B cell (primary cell): ENCODE results near the gene FMO4. TPM values are rescaled to one million over a fixed set of nuclear protein-coding genes. Genes with fewer than 3 reads are reported as not detected.

ENCODE experiments used
- ATAC-seq: fragments of 200-7000 bp; cut with Tn5 transposase; one replicate; pipeline ENCODE4 v1.10.0; 2021; ENCODE audit warnings: low read depth, mild to moderate bottlenecking, moderate number of reproducible peaks, moderate library complexity
- CTCF ChIA-PET: fragments of 350-600 bp; sonication (Branson Sonifier 250); formaldehyde crosslinking; loops from one replicate; lab custom pipeline; 2021; ENCODE audit warnings: antibody characterized with exemption, inconsistent platforms; lab: Charles Lee
- POLR2A ChIA-PET: fragments of 350-600 bp; sonication (Branson Sonifier 250); formaldehyde crosslinking; loops from one replicate; lab custom pipeline; 2021; ENCODE audit warnings: antibody characterized with exemption; lab: Charles Lee
- DNase-seq: peaks from one replicate; pipeline ENCODE4 v3.0.0; 2013
- H2AFZ ChIP-seq: 2 replicates; pipeline ENCODE4 v1.6.1; 2012; ENCODE audit warnings: mild to moderate bottlenecking, low read depth, low read length; ENCODE audit not compliant: insufficient read depth, poor library complexity, severe bottlenecking
- H3K27ac ChIP-seq, 2 donors: 1 replicate in 1 of 2; 2 replicates in 1 of 2; pipeline ENCODE4 v1.5.1; 2012 to 2013; ENCODE audit warnings: low read length in 2 of 2, mild to moderate bottlenecking in 2 of 2, moderate library complexity in 1 of 2
- H3K27me3 ChIP-seq, 4 experiments: fragments of 200-600 bp in 1 of 4; sonication (generic) in 1 of 4; replicated peaks in 1 of 4; 1 replicate in 2 of 4; 2 replicates in 2 of 4; pipeline versions ENCODE4 v1.6.1 to v1.7.0; 2013 to 2016; ENCODE audit warnings: low read length in 3 of 4, mild to moderate bottlenecking in 2 of 4, mixed read lengths in 1 of 4, moderate library complexity in 1 of 4; ENCODE audit not compliant: insufficient read depth in 4 of 4, control insufficient read depth in 3 of 4; ENCODE audit errors: control extremely low read depth in 1 of 4
- H3K36me3 ChIP-seq, 2 experiments: replicated peaks in 1 of 2; 1 replicate in 1 of 2; 2 replicates in 1 of 2; pipeline versions ENCODE4 v1.6.1 to v1.7.1; 2013; ENCODE audit warnings: low read length in 1 of 2; ENCODE audit not compliant: insufficient read depth in 2 of 2, control insufficient read depth in 1 of 2; ENCODE audit errors: control extremely low read depth in 1 of 2, extremely low read depth in 1 of 2
- H3K4me1 ChIP-seq, 2 donors: fragments of 200-600 bp in 1 of 2; sonication (generic) in 1 of 2; 1 replicate in 1 of 2; 2 replicates in 1 of 2; pipeline versions ENCODE4 v1.5.1 to v1.6.1; 2013 to 2017; ENCODE audit warnings: low read length in 2 of 2; ENCODE audit not compliant: control insufficient read depth in 2 of 2, insufficient read depth in 2 of 2
- H3K4me2 ChIP-seq: replicated peaks from 2 replicates; pipeline ENCODE3; 2012; ENCODE audit warnings: mild to moderate bottlenecking, low read depth, low read length; ENCODE audit not compliant: poor library complexity, severe bottlenecking
- H3K4me3 ChIP-seq, 5 experiments: fragments of 200-600 bp in 1 of 5; sonication (generic) in 1 of 5; 1 replicate in 3 of 5; 2 replicates in 2 of 5; pipeline versions ENCODE4 v1.5.1 to v1.7.0; 2011 to 2016; ENCODE audit warnings: low read length in 4 of 5, mild to moderate bottlenecking in 4 of 5, low read depth in 2 of 5, control low read depth in 1 of 5, moderate library complexity in 1 of 5; ENCODE audit not compliant: insufficient read depth in 1 of 5; ENCODE audit errors: control extremely low read depth in 1 of 5, extremely low read depth in 1 of 5
- H3K79me2 ChIP-seq: fragments of 200-600 bp; sonication (generic); one replicate; pipeline ENCODE4 v1.6.0; 2016; ENCODE audit warnings: low read length; ENCODE audit not compliant: control insufficient read depth, insufficient read depth
- H3K9ac ChIP-seq: fragments of 200-600 bp; sonication (generic); 2 replicates; pipeline ENCODE4 v1.6.1; 2017; ENCODE audit warnings: mild to moderate bottlenecking, low read length, moderate library complexity
- H3K9me3 ChIP-seq, 3 donors: one replicate each; pipeline versions ENCODE4 v1.6.1 to v1.7.1; 2013; ENCODE audit warnings: low read length in 2 of 3; ENCODE audit not compliant: control insufficient read depth in 2 of 3, insufficient read depth in 1 of 3; ENCODE audit errors: control extremely low read depth in 1 of 3
- H4K20me1 ChIP-seq: 2 replicates; pipeline ENCODE4 v1.6.0; 2012; ENCODE audit warnings: mild to moderate bottlenecking, low read length; ENCODE audit not compliant: insufficient read depth, control insufficient read depth, poor library complexity, severe bottlenecking
- H3K27ac Mint-ChIP-seq: one replicate; pipeline ENCODE4 v1.8.0; 2021; ENCODE audit warnings: mixed read lengths
- H3K27me3 Mint-ChIP-seq: one replicate; pipeline ENCODE4 v1.8.0; 2021; ENCODE audit warnings: mixed read lengths
- H3K4me1 Mint-ChIP-seq: one replicate; pipeline ENCODE4 v1.8.0; 2021; ENCODE audit warnings: mixed read lengths
- H3K4me3 Mint-ChIP-seq: one replicate; pipeline ENCODE4 v1.8.0; 2021; ENCODE audit warnings: mixed read lengths
- H3K9me3 Mint-ChIP-seq: one replicate; pipeline ENCODE4 v1.8.0; 2022; ENCODE audit warnings: mixed read lengths; ENCODE audit not compliant: insufficient read depth
- CTCF ChIP-seq: fragments of 200-600 bp; IDR thresholded peaks from one replicate; pipeline ENCODE4 v1.8.0; 2022; ENCODE audit warnings: antibody characterized with exemption, mild to moderate bottlenecking
- EZH2 ChIP-seq: IDR thresholded peaks from 2 replicates; pipeline ENCODE4 v1.6.1; 2012; ENCODE audit warnings: borderline replicate concordance, low read depth, mild to moderate bottlenecking, moderate library complexity, low read length; ENCODE audit not compliant: insufficient read depth, poor library complexity, severe bottlenecking
- WGBS: methylation state at CpG from one replicate; pipeline ENCODE4 v1.1.5; 2013; ENCODE audit warnings: missing lambda C conversion rate; ENCODE audit not compliant: insufficient coverage; 5-methylcytosine and 5-hydroxymethylcytosine counted together
- intact Hi-C: fragments of 100-400 bp; cut with micrococcal nuclease; formaldehyde crosslinking; loops from one replicate; pipeline ENCODE4 v1.10.0; 2022
- polyA minus RNA-seq: library from RNA; depleted of rRNA, polyadenylated mRNA; stranded (reverse); fragments of >200 nt; gene quantifications from 2 replicates; pipeline ENCODE4 v1.2.3, GENCODE V29; 2012
- polyA plus RNA-seq: library from polyadenylated mRNA; depleted of rRNA; stranded (reverse); fragments of >200 nt; gene quantifications from 2 replicates; pipeline ENCODE4 v1.2.3, GENCODE V29; 2012
- total RNA-seq, 2 donors: library from RNA; stranded (reverse); fragments of 120-200 nt in 1 of 2; gene quantifications; 1 replicate in 1 of 2; 2 replicates in 1 of 2; pipeline versions ENCODE4 v1.2.3 to v1.2.4, GENCODE V29; 2013 to 2022

The FMO4 gene, protein sequence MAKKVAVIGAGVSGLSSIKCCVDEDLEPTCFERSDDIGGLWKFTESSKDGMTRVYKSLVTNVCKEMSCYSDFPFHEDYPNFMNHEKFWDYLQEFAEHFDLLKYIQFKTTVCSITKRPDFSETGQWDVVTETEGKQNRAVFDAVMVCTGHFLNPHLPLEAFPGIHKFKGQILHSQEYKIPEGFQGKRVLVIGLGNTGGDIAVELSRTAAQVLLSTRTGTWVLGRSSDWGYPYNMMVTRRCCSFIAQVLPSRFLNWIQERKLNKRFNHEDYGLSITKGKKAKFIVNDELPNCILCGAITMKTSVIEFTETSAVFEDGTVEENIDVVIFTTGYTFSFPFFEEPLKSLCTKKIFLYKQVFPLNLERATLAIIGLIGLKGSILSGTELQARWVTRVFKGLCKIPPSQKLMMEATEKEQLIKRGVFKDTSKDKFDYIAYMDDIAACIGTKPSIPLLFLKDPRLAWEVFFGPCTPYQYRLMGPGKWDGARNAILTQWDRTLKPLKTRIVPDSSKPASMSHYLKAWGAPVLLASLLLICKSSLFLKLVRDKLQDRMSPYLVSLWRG
- total RNA-seq (3.0 and 3.5 TPM in 2 replicates), polyA plus RNA-seq (2.5 and 3.2 TPM in 2 replicates), polyA minus RNA-seq (2.5 and 3.7 TPM in 2 replicates)
- total RNA-seq (2013), result 3.8 TPM

DNA sequence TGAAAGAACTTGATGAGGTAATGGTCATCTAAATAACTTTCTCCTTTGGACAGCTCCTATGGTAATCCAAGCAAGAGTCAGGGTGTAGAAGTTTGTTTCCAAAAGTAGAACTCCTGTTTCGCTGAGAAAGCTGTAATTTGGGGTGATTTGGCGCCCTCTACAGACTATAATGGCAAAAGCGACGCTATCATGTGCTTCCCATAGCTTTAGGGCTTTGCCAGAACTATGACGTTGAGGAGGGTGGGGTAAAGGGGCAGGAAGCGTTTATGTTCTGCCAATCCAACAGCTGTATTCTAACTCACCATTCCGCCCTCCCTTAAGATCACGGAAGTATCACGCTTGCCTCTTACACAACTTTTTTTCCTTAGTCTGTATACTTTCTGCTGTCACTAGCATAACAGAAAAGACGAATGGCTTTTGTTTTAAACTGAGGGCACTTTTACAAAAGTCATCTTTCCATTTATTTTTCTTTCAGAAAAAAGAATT, at the start of gene FMO4:
Gene FMO4 (plus strand): TSS at position 349 of the 486 bp plus-strand sequence. CDS start 5,643 bp downstream, outside the sequence.
- peaks cover 14% of the 10 kb centered on the region in 2 donors for H3K4me1 ChIP-seq
- Mint-ChIP-seq H3K9me3 (peaks cover 2% of the 10 kb centered on the region), H3K27ac (peak within 1 kb of the TSS; percentile 93), H3K27me3 (no peaks in the 10 kb centered on the region), H3K4me3 (peak within 1 kb of the TSS; percentile 88), H3K4me1 (peaks cover 19% of the 10 kb centered on the region)
- TF ChIP-seq CTCF, result peak; percentile 89
- TF ChIP-seq EZH2, result no peak
- peak within 1 kb of the TSS; percentile 51 to 86 for H3K27ac ChIP-seq
- WGBS, result 0% methylated on average over 2 of the region's 10 CpGs
- peak; percentile 94 for DNase-seq
- intact Hi-C loops, result loop anchor here (1.0 to 10.0 kb wide), 7 partner anchors 69 to 1382 kb away; partner anchors contain the start of genes GORAB, KIFAP3, METTL13 and PRRC2C
- peak; percentile 100 for ATAC-seq
- H2AFZ ChIP-seq, result peak within 1 kb of the TSS; percentile 68
- H3K79me2 ChIP-seq, result no peaks in the 10 kb centered on the region
- no peaks in the 10 kb centered on the region for H4K20me1 ChIP-seq
- POLR2A ChIA-PET, result no interaction called here
- H3K36me3 ChIP-seq, result no peaks in the 10 kb centered on the region
- H3K4me2 ChIP-seq, result peak within 1 kb of the TSS; percentile 70
- peaks cover 0 to 6% (median 3%) of the 10 kb centered on the region in 3 donors for H3K9me3 ChIP-seq
- H3K27me3 ChIP-seq, result no peaks in the 10 kb centered on the region
- CTCF ChIA-PET, result interaction anchor here (0.5 to 7.1 kb wide), 25 partner anchors 10 to 1415 kb away, joined by 3 to 144 read pairs (median 4); partner anchors contain the start of genes FMO1, KIFAP3 and PRRC2C
- H3K9ac ChIP-seq, result peak within 1 kb of the TSS; percentile 61
- peak within 1 kb of the TSS; percentile 6 to 58 (median 8) for H3K4me3 ChIP-seq
